Stimulated activated CD8-positive, alpha-beta memory T cell treated with anti-CD3 and anti-CD28 coated beads, Interleukin-15, amount 100 ng/mL, for 24 hours (primary cell): ENCODE measurements around the gene SFXN5.
"Not testable (repeated sequence)": the region's sequence is repeated elsewhere in the genome, so short reads cannot be mapped to it uniquely, and the experiment has no call there.

Experiments used
- DNase-seq: peaks from one replicate; pipeline ENCODE4 v3.0.0-alpha.2; 2020; ENCODE audit warnings: low read depth

SFXN5 gene

GRCh38 chr2:73078457-73079411, 7.2 kb upstream of the SFXN5 start:
- no peak for DNase-seq

DNA sequence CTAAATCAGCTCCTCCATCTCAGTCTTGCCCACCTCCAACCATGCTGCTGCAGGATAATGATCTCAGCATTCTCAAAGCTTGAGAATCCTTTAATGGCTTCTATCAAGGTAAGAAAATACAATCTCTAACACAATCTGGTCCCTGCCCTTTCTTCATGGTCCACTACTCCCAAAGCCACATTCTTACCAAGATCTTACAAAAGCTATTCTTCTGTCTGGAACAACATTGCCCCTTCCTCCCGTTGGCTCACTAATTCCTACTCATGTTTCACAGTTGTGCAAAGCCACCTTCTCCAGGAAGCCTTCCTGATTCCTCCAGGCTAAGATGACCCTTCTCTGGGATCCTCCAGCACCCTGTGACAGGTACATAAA, 5.9 kb upstream of the SFXN5 start:
- no peak for DNase-seq

DNA sequence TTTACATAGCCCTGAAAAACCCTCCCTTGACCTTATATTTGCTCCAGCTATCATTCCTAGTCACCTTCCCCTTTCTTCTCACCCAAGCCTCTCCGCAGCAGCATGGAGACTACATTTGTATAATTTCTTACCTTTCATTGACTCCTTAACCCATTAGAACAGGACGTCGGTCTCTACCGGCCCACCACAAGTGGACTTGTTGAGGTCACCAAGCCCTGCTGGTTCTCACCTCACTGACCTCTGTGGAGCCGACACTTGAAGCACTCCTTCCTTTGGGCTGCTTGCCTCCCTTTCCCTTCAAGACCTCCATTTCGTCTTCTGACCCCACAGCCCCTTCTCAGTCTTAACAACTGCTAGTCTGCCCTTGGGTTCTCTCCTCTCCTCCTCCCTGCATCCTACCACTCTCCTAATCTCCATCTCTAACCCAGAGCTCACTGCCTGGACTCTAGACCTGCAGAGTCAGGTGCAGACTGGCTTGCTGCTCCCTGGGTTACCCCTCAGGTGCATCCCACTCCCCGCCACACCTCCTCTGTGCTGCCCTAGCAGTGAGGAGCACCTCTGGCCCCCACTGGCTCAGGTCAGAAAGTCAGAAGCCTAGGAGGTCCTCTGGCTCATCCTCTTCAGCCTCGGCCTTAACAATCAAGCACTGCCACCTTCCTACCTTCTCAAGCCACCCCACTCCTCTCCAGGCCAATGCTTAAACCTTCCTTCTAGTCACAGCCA, 5.3 kb upstream of the SFXN5 start:
- no peak for DNase-seq

GRCh38 chr2:73075477-73076373, 4.2 kb upstream of the SFXN5 start:
- DNase-seq: no peak

DNA sequence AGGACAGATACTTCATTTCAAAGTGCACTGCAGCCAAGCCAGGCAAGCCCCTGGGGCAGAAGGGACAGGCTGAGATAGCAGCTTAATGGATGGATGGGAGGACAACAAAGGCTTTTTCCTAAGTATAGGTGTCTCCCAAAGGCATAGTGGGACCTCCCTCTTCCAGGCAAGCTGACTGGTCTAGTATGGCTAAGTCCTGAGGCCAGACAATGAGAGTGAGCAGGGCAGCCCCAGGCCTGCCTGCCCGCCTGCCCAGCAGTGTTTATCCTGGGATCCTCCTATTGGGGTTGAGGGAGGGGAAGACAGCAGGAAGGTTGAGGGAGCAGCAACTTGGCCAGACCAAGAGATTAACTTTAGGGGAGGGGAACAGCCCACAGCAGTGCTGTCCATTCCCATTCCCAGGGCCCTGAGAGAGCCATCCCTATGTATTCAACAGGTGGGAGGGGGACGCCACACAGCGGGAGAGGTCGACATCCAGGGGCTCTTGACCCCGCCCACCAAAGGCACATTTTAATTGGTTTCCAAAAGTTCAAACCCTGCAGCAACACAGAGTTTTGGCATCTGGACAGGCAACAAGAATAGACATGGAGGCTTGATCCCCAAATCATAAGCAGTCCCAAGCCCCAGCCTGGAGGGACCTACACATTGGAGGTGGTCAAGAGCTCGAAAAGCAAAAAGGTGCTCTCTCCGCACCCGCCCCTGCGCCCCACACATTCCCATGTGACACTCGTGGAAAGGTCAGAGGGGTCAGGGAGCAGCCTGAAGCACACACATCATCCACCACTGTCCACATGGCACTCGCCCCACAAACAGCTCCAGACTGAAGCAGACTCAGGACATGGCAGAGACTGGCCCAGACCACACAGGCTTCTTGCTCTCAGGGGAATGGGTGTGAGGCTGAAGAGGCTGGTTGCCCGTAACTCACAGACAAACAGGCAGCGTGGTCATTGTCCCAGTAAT, 2.9 kb upstream of the SFXN5 start:
- DNase-seq: no peak

DNA sequence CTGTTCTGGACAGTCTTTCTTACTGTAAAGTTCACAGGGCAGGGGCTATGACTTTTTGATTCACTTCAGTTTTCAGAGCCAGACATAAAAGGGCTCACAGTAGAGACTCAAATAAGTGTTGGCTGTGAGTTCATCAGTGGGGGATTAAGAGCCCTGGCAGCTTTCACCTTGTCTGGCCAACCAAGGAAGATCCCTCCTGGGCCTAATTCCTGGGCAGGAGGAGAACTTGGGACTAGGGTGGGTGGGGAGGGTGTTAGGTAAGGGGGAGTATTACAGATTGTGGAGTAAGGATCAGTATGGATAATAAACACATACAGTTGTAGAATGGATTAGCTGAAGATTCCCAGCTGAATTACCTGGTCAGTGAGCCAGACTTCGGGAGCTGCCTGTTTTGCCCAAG, 904 bp upstream of the SFXN5 start:
- DNase-seq: no peak

GRCh38 chr2:73072129-73072395, 550 bp upstream of the SFXN5 start:
- no peak for DNase-seq

GRCh38 chr2:73070643-73071359, 711 bp downstream of the SFXN5 start:
- DNase-seq: peak; percentile 17

GRCh38 chr2:73069855-73070642, 1.5 kb downstream of the SFXN5 start:
- DNase-seq: no peak

GRCh38 chr2:73069041-73069854, 2.3 kb downstream of the SFXN5 start:
- no peak for DNase-seq

- no peak for DNase-seq
Observed at GRCh38 chr2:73068147-73068546, 3.4 kb downstream of the SFXN5 start.

DNA sequence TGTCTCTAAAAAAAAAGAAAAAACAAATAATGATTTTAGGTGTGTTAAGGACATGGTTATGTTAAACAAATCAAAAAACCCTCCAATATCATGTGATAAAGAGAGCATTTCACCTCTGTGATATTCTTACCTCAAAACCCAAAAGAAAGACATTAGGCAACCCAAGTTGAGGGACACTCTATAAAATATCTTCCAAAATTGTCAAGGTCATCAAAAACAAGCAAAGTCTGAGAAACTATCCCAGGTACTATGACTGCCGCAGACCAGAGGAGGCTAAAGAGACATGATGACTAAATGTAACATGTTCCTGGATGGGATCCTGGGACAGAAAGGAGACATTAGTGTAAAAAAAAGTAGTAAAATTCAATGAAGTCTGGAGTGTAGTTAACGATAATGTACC, 4.5 kb downstream of the SFXN5 start:
- DNase-seq: no peak

DNA sequence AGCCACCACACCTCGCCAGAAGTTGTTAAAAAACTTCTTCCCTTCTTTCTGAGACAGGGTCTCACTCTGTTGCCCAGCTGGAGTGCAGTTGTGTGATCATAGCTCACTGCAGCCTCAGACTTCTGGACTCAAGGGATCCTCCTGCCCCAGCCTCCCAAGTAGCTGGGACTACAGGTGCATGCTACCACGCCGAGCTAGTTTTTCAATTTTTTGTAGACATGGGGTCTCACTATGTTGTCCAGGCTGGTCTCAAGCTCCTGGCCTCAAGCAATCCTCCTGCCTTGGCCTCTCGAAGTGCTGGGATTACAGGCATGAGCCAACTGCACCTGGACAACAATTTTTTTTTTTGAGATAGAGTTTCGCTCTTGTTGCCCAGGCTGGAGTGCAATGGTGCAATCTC, 6.4 kb downstream of the SFXN5 start:
- DNase-seq: not testable (repeated sequence)

GRCh38 chr2:73063909-73064875, 7.3 kb downstream of the SFXN5 start:
- DNase-seq: no peak

DNA sequence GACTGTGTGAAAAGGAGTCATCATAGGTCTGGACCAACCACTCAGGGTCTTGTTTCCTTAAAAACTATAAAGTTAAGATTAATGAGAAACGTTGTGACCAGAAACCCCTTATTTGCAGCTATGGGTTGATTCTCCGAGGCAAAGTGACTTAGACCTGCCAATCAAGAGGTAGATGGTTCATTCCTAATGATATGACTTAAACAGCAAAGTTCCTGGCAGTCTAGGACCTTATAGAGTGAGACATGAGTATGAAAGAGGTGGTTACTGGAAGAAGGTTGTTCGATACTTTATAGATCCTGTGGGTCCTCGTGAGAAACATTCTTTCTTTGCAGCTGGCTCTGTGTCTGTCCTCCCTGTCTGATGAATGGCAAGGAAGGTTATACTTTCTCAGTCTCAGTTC, 8.0 kb downstream of the SFXN5 start:
- no peak for DNase-seq

- no peak for DNase-seq
Observed at GRCh38 chr2:73059106-73059505, 12.4 kb downstream of the SFXN5 start.

- no peak for DNase-seq
Observed at GRCh38 chr2:73054980-73055379, 16.5 kb downstream of the SFXN5 start.
